OCI-LY3 (cell line): ENCODE results near the gene ZNF440.
A peak's percentile ranks its signal among the peaks of the same experiment; 100 is the strongest.
"Not testable (repeated sequence)": the region's sequence is repeated elsewhere in the genome, so short reads cannot be mapped to it uniquely, and the experiment has no call there.

ENCODE experiments used
- H2AFZ ChIP-seq: fragments of 200-600, 300-600 bp; shearing (Covaris generic); 2 replicates; pipeline ENCODE4 v1.6.0; 2014; ENCODE audit warnings: antibody characterized with exemption, low read depth, low read length
- H3K27ac ChIP-seq: fragments of 200-600, 300-600 bp; sonication (generic); 2 replicates; pipeline ENCODE4 v1.5.1; 2014; ENCODE audit warnings: mild to moderate bottlenecking, low read length, moderate library complexity, mixed read lengths
- H3K27me3 ChIP-seq: fragments of 200-600, 300-600 bp; sonication (generic); 2 replicates; pipeline ENCODE4 v1.6.1; 2014; ENCODE audit warnings: low read depth, low read length, mixed read lengths
- H3K36me3 ChIP-seq: fragments of 200-600, 300-600 bp; sonication (generic); replicated peaks from 2 replicates; pipeline ENCODE3; 2014; ENCODE audit warnings: low read depth, low read length, mixed read lengths
- H3K4me1 ChIP-seq: fragments of 300-600, 200-600 bp; sonication (generic); 2 replicates; pipeline ENCODE4 v1.6.1; 2014; ENCODE audit warnings: low read length, mixed read lengths
- H3K4me2 ChIP-seq: fragments of 200-600, 300-600 bp; sonication (generic); 2 replicates; pipeline ENCODE4 v1.6.1; 2014; ENCODE audit warnings: low read length, mixed read lengths
- H3K4me3 ChIP-seq: fragments of 300-600, 200-600 bp; sonication (generic); 2 replicates; pipeline ENCODE4 v1.5.1; 2014; ENCODE audit warnings: antibody characterized with exemption, mild to moderate bottlenecking, low read length, moderate library complexity
- H3K79me2 ChIP-seq: fragments of 300-600, 200-600 bp; shearing (Covaris generic); 2 replicates; pipeline ENCODE4 v1.6.1; 2014; ENCODE audit warnings: mild to moderate bottlenecking, low read length, mixed read lengths
- H3K9ac ChIP-seq: fragments of 300-600, 200-600 bp; shearing (Covaris generic); 2 replicates; pipeline ENCODE4 v1.6.0; 2014; ENCODE audit warnings: mild to moderate bottlenecking, low read length, moderate library complexity
- H3K9me3 ChIP-seq: fragments of 200-600, 300-600 bp; shearing (Covaris generic); 2 replicates; pipeline ENCODE4 v1.6.1; 2014; ENCODE audit warnings: low read length, mixed read lengths; ENCODE audit not compliant: insufficient read depth
- H4K20me1 ChIP-seq: fragments of 200-600, 300-600 bp; sonication (generic); 2 replicates; pipeline ENCODE4 v1.6.1; 2016; ENCODE audit warnings: low read length, mixed read lengths; ENCODE audit not compliant: insufficient read depth
- CTCF ChIP-seq: fragments of 200-600, 300-600 bp; sonication (generic); IDR thresholded peaks from 2 replicates; pipeline ENCODE4 v1.5.1; 2014; ENCODE audit warnings: antibody characterized with exemption, low read length, low read depth
- EZH2phosphoT487 ChIP-seq: fragments of 200-600 bp; shearing (Covaris generic); IDR thresholded peaks from 2 replicates; pipeline ENCODE4 v1.6.1; 2018; ENCODE audit warnings: antibody characterized with exemption, mixed run types, low read depth

ZNF440 gene

DNA sequence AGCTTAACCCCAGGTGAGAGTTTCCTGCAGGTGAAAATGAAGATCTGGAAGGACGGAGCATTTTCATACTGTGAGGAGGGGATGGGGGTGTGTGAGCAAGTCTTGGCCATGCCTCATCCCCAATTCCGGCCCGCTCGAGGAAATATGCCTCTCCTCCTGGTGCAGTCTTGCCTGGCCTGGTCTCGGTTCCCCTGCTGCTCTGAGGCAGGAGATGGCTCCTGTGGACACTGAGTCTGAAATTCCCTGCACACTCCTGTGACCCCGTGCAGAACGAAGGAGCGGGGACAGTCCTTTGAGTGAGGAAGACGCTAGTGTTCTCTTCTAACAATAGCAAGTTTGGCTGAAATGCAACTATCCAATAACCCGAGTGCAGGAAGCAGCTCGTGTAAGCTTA, 34.1 kb downstream of the ZNF440 start:
- Histone ChIP-seq H3K36me3 (no peaks in the 10 kb centered on the region), H2AFZ (peak overlapping the region; percentile 81; the same call in 1 of the 2 replicates), H3K27me3 (no peaks in the 10 kb centered on the region), H4K20me1 (no peaks in the 10 kb centered on the region), H3K9ac (no peak overlapping the region), H3K79me2 (no peaks in the 10 kb centered on the region), H3K4me1 (peaks cover 10% of the 10 kb centered on the region; the same call in 1 of the 2 replicates), H3K9me3 (no peaks in the 10 kb centered on the region), H3K27ac (no peak overlapping the region), H3K4me3 (peak overlapping the region; percentile 81), H3K4me2 (peak overlapping the region; percentile 72)
- TF ChIP-seq EZH2phosphoT487: no peak

GRCh38 chr19:11848594-11849469, 34.8 kb downstream of the ZNF440 start, which contains the start of gene ZNF439:
ZNF439 (plus strand) TSS chr19:11848726; CDS start chr19:11848868, 142 bp downstream.
- no peaks in the 10 kb centered on the region for H4K20me1 ChIP-seq
- peak within 1 kb of the TSS; percentile 44 for H3K9ac ChIP-seq
- no peaks in the 10 kb centered on the region for H3K9me3 ChIP-seq
- TF ChIP-seq EZH2phosphoT487 (no peak), CTCF (no peak)
- peaks cover 7% of the 10 kb centered on the region; the same call in 1 of the 2 replicates for H3K4me1 ChIP-seq
- peak within 1 kb of the TSS; percentile 81 for H3K4me3 ChIP-seq
- H3K79me2 ChIP-seq: no peaks in the 10 kb centered on the region
- H3K36me3 ChIP-seq: no peaks in the 10 kb centered on the region
- peak within 1 kb of the TSS; percentile 81 for H2AFZ ChIP-seq
- peak within 1 kb of the TSS; percentile 72 for H3K4me2 ChIP-seq
- H3K27ac ChIP-seq: no peak within 1 kb of the TSS
- no peaks in the 10 kb centered on the region for H3K27me3 ChIP-seq

- not testable (repeated sequence) for H3K4me2 ChIP-seq, H2AFZ ChIP-seq, H3K4me3 ChIP-seq, H3K9ac ChIP-seq, H3K79me2 ChIP-seq, H3K9me3 ChIP-seq, H3K27ac ChIP-seq, H3K36me3 ChIP-seq, H3K4me1 ChIP-seq, H4K20me1 ChIP-seq, H3K27me3 ChIP-seq
Observed at GRCh38 chr19:11850289-11850688, 36.2 kb downstream of the ZNF440 start.

DNA sequence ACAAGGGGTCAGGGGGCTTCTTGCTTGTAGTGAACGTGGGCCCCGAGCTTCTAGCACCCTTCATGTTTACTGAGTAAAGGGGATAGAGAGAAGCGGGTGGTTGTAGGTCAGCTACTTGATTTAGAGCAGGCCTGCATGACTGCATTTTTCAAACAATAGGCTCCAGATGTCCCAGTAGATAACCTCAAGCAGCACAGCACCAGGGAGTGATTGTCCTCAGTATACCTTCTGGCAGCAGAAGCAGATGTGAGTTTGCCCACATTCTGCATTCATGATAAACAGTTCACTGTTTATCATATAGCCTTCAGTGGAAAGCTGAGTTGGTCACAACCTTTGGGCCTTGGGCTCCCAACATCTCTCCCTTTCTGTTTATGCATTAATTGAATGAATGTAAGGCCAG, 39.3 kb downstream of the ZNF440 start:
- Histone ChIP-seq H3K4me1 (peaks cover 4% of the 10 kb centered on the region; the same call in 1 of the 2 replicates), H3K27ac (no peak overlapping the region), H3K36me3 (no peaks in the 10 kb centered on the region), H3K4me3 (no peak overlapping the region), H3K27me3 (no peaks in the 10 kb centered on the region), H3K9me3 (no peaks in the 10 kb centered on the region), H3K9ac (no peak overlapping the region), H2AFZ (no peak overlapping the region), H3K4me2 (no peak overlapping the region), H3K79me2 (no peaks in the 10 kb centered on the region), H4K20me1 (no peaks in the 10 kb centered on the region)
- TF ChIP-seq CTCF: no peak
- TF ChIP-seq EZH2phosphoT487: no peak

DNA sequence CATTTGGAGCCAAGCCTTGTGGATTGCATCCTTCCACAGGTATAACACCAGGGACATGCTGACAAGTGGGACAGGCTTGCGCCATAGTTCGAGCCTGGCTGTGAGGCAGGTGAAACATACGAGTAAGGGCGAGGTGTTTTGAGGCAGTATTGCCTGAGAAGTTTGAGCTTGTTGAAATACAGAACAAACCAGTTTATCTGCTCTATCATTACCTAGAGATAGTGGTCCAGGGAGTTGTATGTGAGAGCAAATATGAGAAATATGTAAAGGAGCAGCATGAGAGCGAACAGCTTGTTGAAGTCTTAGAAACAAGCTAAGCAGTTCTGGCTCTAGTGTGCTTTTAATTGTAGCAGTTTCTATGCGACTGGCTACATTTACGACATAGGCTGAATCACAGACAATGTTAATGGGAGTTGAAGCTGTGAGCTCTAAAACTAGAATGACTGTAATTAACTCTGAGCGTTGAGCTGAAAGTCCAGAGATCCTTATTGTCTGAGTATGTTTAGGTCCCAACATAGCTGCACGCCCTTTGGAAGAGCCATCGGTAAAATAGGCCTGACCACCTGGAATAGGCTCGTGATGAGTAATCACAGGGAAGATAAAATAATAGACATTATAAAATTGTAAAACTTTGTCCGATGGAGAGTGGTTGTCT, 42.6 kb downstream of the ZNF440 start:
- TF ChIP-seq EZH2phosphoT487 (no peak), CTCF (no peak)
- Histone ChIP-seq H2AFZ (no peak overlapping the region), H3K27me3 (no peaks in the 10 kb centered on the region), H4K20me1 (no peaks in the 10 kb centered on the region), H3K9ac (no peak overlapping the region), H3K4me3 (no peak overlapping the region), H3K36me3 (no peaks in the 10 kb centered on the region), H3K9me3 (no peaks in the 10 kb centered on the region), H3K27ac (no peak overlapping the region), H3K79me2 (no peaks in the 10 kb centered on the region), H3K4me2 (no peak overlapping the region), H3K4me1 (no peaks in the 10 kb centered on the region)
